Activated CD4-positive, alpha-beta T cell treated with anti-CD3 and anti-CD28 coated beads, Interleukin-2, amount 50 U/mL, for 4 hours (primary cell): ENCODE data around the gene SLC8A1.

ENCODE experiments used
- DNase-seq, 2 experiments: peaks; one replicate each; pipeline ENCODE4 v3.0.0-alpha.2; 2020

The SLC8A1 gene

GRCh38 chr2:40178171-40178778, 273.6 kb downstream of the SLC8A1 start:
- no peak for DNase-seq

- no peak for DNase-seq
These were observed 274.5 kb downstream of the SLC8A1 start for GRCh38 chr2:40177366-40177765.

GRCh38 chr2:40173276-40173675, 278.6 kb downstream of the SLC8A1 start:
- DNase-seq = no peak

GRCh38 chr2:40169856-40170255, 282.0 kb downstream of the SLC8A1 start:
- no peak for DNase-seq

DNA sequence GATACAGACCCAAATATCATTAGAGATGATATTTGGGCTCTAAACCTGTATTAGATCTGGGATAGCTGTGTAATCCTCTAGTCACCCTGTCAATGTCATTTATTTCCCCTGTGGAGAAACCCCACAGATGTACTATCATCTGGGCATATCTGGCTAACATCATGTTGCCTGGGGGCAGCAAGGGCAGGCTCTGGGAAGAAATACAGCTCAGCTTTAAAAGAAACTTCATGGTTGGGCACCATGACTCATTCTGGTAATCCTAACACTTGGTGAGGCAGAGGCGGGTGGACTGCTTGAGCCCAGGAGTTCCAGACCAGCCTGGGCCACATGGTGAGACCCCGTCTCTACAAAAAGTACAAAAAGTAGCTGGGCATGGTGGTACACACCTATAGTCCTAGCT, 282.5 kb downstream of the SLC8A1 start:
- DNase-seq = no peak

DNA sequence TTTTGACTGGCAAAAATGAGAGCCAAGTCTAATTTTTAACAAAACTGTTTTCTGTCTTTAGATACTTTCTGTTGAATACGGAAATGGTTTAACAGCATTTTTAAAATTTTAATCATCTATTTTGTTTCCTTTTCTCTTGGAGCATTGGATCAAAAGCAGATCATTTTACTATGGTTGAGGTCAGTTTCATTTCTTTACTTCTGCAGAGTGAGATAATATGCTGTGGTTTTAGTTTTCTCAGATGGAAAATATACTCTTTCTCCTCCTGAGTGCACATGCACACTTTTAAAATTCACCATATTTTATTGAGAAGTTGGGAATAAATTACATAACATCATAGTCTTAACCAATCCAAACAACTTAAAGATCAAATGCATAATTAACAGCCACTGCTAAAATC, 283.3 kb downstream of the SLC8A1 start:
- no peak for DNase-seq

DNA sequence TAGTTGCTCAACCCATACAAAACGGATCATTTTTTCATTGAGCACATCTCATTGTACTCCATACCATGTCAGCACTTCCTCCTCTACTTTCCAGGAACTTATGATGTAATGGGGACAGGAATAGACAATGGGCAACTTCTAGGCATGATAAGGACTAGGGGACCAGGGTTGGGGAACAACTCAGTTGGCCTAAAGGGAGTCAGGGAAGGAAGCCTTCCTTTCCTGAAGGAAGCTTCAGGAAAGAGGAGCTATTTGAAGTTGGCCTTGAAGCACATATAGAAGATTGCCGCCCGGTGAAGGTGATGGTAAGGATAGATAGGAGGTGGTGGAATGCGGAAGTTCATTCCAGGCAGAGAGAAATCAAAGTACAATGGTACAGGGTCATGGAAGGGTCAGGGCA, 283.9 kb downstream of the SLC8A1 start:
- no peak for DNase-seq

GRCh38 chr2:40166006-40166405, 285.9 kb downstream of the SLC8A1 start:
- no peak for DNase-seq

- DNase-seq = no peak
These were observed 286.4 kb downstream of the SLC8A1 start for GRCh38 chr2:40165509-40165844.

DNA sequence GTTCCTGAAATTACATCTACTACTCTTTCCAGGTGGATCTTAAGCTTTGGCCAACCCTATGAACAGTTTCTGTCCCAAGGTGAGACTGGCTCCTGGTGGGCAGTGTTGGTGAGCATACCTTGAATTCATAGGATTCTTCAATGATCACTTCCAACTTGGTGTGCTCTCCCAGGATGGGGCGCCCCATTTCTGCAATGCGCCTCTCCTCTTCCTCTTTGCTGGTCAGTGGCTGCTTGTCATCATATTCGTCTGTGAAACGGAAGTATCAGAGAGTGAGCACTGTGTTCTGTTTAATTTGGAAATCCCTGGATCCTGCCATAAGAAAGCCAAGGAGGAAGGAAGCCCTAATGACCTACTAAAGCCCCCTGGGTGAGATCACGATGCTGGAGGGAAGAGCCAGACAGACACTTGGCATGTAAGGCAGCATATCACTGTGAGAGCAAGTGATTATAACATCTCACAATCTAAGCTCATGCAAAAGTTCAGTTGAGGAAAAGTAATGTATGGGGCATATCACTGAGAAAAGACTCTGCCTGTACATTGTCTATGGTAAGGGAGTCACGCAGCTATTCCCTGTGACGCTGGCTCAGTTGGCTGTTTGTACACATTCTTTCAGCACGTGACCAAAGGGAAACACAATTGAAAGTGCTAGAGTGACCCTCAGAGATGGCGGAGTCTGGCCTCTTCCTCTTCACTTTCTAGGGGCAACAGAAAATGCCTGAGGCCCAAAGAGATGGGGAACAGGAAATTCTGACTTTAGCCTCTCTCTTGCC, 287.0 kb downstream of the SLC8A1 start:
- no peak for DNase-seq

DNA sequence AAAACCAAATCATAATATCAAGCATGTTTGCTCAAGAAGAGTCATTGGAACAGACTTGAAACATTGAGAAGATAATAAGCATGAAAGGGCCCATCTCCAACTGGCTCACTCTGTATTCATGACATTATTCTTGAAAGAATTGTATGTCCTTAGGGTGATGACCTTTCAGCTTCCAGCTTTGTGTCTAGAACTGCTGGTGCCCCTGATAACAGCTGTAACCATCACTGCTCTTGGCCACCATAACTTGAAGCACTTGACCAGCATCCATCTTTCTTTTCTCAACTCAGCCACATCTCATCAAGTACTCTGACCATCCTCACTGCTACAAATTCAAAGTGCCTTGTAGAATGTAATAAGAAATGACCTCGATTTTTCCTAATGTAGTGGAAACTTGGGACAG, 289.9 kb downstream of the SLC8A1 start:
- DNase-seq = no peak

GRCh38 chr2:40160751-40161218, 291.1 kb downstream of the SLC8A1 start:
- no peak for DNase-seq

DNA sequence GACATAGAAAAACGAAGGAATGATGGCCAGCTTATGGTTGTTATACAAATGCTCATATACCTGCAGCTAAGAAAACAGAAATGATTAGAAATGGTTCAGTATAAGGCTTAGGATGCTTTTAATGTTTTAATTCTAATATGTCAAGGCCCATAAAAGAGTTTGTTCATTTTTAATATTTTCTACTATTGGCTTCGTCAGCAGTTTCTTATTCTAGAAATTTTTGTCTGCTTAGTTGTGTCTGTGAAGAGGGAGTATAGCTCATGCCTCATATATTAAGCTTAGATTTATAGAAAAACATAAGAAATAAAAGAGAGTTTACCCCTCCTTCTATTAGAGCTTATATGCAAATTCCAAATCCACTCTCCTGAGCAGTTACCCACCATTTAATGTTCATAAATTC, 292.6 kb downstream of the SLC8A1 start:
- DNase-seq = no peak

GRCh38 chr2:40158781-40159180, 293.1 kb downstream of the SLC8A1 start:
- no peak for DNase-seq

- no peak for DNase-seq
These were observed 296.2 kb downstream of the SLC8A1 start for GRCh38 chr2:40155728-40156127.

GRCh38 chr2:40150266-40150665, 301.6 kb downstream of the SLC8A1 start:
- DNase-seq = no peak

DNA sequence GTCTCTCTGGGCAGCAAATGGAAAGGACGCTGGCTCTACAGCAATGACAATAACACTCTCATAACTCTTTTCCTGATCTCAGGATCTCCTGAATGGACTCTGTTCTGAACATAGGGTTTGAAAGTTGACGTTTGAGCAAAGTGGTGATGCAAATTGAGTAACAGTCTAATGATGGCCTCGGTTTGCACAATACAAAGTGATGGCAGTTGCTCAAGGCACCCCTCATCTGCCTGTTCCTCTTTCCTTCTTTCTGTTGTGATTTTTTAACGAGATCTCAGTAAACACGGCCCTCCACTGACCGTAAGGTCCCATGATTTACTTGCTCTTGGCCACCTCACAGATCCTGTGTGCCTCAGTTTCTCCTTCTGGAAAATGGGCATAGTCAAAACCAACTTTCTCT, 303.6 kb downstream of the SLC8A1 start:
- DNase-seq = no peak

DNA sequence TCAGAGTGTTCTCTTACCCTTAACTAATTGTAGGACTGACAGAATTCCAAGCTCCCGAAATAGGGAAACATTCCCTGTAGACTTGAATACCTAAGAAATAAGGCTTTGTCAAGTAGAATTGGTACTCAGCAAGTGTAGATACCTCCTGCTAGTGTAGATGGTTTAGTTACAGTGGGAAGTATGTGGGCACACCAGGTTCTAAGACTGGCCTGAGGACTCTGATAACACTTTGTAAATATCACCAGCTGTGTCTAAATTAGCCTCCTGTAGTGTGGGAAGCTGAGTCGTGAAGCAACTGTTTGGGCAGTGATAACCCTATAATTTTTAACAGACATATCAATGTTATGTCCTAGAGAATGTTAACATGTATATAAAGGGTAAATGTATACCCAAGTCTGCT, 304.5 kb downstream of the SLC8A1 start:
- DNase-seq = no peak

GRCh38 chr2:40144022-40144421, 307.9 kb downstream of the SLC8A1 start:
- DNase-seq = no peak

- no peak for DNase-seq
These were observed 313.6 kb downstream of the SLC8A1 start for GRCh38 chr2:40138314-40138713.

DNA sequence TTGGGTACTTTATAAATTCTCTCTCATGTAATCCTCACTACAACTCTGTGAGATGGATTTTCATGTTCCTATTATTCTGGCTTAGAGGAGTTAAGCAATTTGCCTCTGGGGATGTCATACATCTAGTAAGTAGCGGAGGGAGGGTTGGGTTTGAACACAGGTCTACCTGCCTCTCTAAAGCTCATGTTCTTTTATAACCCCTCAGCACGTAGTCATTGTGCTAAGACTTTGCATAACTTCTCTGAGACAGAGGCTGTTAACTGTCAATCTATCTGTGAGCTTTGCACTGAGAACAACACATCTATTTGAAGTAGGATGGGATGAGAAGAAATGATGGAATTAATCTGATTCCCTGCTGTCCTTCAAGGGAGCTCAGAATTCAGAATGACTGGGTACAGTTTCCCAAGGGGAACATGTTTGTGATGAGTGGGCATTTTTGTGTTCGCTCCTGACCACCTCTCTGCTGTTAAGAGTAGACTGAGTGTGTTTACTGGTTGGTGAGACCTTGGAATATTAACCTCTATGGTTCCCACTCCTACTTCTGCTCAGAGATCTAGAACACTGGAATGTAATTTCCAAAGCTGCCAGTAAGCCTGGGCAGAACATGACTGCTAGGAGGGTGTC, 320.7 kb downstream of the SLC8A1 start:
- DNase-seq = no peak

- DNase-seq = no peak
These were observed 321.5 kb downstream of the SLC8A1 start for GRCh38 chr2:40130251-40130994.

- no peak for DNase-seq
These were observed 322.2 kb downstream of the SLC8A1 start for GRCh38 chr2:40129725-40130124.

DNA sequence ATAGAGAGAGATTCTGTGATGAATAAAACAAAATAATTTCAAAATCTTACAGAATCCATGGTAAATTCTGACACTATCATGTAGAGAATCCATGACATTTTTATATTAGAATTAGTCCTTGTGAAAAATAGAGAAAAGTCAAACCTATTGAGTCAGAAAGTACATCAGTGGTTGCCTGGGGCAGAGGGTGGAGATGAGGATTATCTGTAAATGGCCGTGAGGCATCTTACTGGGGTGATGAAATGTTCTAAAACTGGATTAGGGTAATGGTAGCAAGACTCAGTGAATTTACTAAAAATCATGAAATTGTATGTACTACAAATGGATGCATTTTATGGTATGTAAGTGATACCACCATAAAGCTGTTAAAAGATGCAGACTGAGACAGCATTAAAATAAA, 323.1 kb downstream of the SLC8A1 start:
- DNase-seq = no peak
